Coronary artery (tissue), 2 donors: ENCODE measurements around the gene MXD1.

ENCODE experiments used
- DNase-seq: peaks from one replicate; pipeline ENCODE4 v3.0.0-alpha.2; 2017; ENCODE audit warnings: low spot score
- H3K27ac ChIP-seq, 2 donors: fragments of 200-600 bp; sonication (generic); one replicate each; pipeline ENCODE4 v1.5.1; 2016 to 2019
- H3K4me3 ChIP-seq: fragments of 200-600 bp; sonication (generic); 2 replicates; pipeline ENCODE4 v1.5.1; 2016; ENCODE audit warnings: mild to moderate bottlenecking, moderate library complexity
- CTCF ChIP-seq: fragments of 200-600 bp; sonication (generic); IDR thresholded peaks from one replicate; pipeline ENCODE4 v1.5.1; 2019; ENCODE audit warnings: antibody characterized with exemption

The MXD1 gene

GRCh38 chr2:69969991-69970390 lies 55.1 kb downstream of the MXD1 start:
- no peak overlapping the region for H3K27ac ChIP-seq
- H3K4me3 ChIP-seq, result no peak overlapping the region
- TF ChIP-seq CTCF, result no peak
- no peak for DNase-seq

GRCh38 chr2:69972822-69973221 lies 57.9 kb downstream of the MXD1 start:
- Histone ChIP-seq H3K27ac (no peak overlapping the region), H3K4me3 (no peak overlapping the region)
- no peak for TF ChIP-seq CTCF
- no peak for DNase-seq

GRCh38 chr2:69973335-69973735 lies 58.4 kb downstream of the MXD1 start:
- no peak for DNase-seq
- TF ChIP-seq CTCF, result no peak
- H3K4me3 ChIP-seq, result no peak overlapping the region
- H3K27ac ChIP-seq, result no peak overlapping the region

- H3K4me3 ChIP-seq, result no peak overlapping the region
- TF ChIP-seq CTCF, result no peak
- H3K27ac ChIP-seq, result no peak overlapping the region
- DNase-seq, result no peak
Observed at GRCh38 chr2:69975136-69975852, 60.4 kb downstream of the MXD1 start.

- H3K4me3 ChIP-seq, result no peak overlapping the region
- H3K27ac ChIP-seq, result no peak overlapping the region
- no peak for TF ChIP-seq CTCF
- DNase-seq, result no peak
Observed at GRCh38 chr2:69975853-69976462, 61.0 kb downstream of the MXD1 start.

- Histone ChIP-seq H3K4me3 (no peak overlapping the region), H3K27ac (no peak overlapping the region)
- TF ChIP-seq CTCF, result no peak
- DNase-seq, result no peak
Observed at GRCh38 chr2:69977186-69977585, 62.3 kb downstream of the MXD1 start.

GRCh38 chr2:69977906-69978482 lies 63.1 kb downstream of the MXD1 start:
- no peak overlapping the region for H3K27ac ChIP-seq
- no peak overlapping the region for H3K4me3 ChIP-seq
- TF ChIP-seq CTCF, result no peak
- no peak for DNase-seq
